Heart left ventricle (tissue), 16 donors: ENCODE measurements around the gene METTL18. TPM values are rescaled to one million over a fixed set of nuclear protein-coding genes. Genes with fewer than 3 reads are reported as not detected.
A peak's percentile ranks its signal among the peaks of the same experiment; 100 is the strongest.

ENCODE experiments used
- ATAC-seq, 4 donors: fragments of 200-7000 bp; cut with Tn5 transposase; one replicate each; pipeline ENCODE4 v1.9.1; 2020 to 2022; ENCODE audit warnings: moderate library complexity in 4 of 4, mild to moderate bottlenecking in 3 of 4, moderate number of reproducible peaks in 1 of 4
- DNase-seq, 5 donors: peaks; one replicate each; pipeline ENCODE4 v3.0.0-alpha.2; 2020
- H3K27ac ChIP-seq, 12 donors: fragments of 200-600 bp; sonication (generic) in 4 of 12; one replicate each; pipeline versions ENCODE4 v1.5.0 to v1.8.0; 2016 to 2022; ENCODE audit warnings: mild to moderate bottlenecking in 2 of 12
- H3K27me3 ChIP-seq, 9 donors: fragments of 200-600 bp; sonication (generic) in 2 of 9; one replicate each; pipeline versions ENCODE4 v1.5.1 to v1.8.0; 2016 to 2022; ENCODE audit warnings: mild to moderate bottlenecking in 3 of 9
- H3K36me3 ChIP-seq, 9 donors: fragments of 200-600 bp; sonication (generic) in 2 of 9; one replicate each; pipeline versions ENCODE4 v1.5.0 to v1.8.0; 2018 to 2022; ENCODE audit warnings: mild to moderate bottlenecking in 2 of 9
- H3K4me1 ChIP-seq, 12 donors: fragments of 200-600 bp; sonication (generic) in 4 of 12; one replicate each; pipeline versions ENCODE4 v1.5.0 to v1.8.0; 2016 to 2022; ENCODE audit warnings: mild to moderate bottlenecking in 3 of 12
- H3K4me3 ChIP-seq, 12 donors: fragments of 200-600 bp; sonication (generic) in 4 of 12; one replicate each; pipeline versions ENCODE4 v1.5.0 to v1.8.0; 2017 to 2022; ENCODE audit warnings: mild to moderate bottlenecking in 9 of 12, moderate library complexity in 4 of 12
- H3K9me3 ChIP-seq, 12 donors: fragments of 200-600 bp; sonication (generic) in 4 of 12; one replicate each; pipeline versions ENCODE4 v1.5.0 to v1.8.0; 2016 to 2022; ENCODE audit warnings: mild to moderate bottlenecking in 1 of 12
- POLR2A ChIP-seq, 2 donors: fragments of 450-650 bp; IDR thresholded peaks; one replicate each; pipeline ENCODE4 v1.6.1; 2017; ENCODE audit warnings: antibody characterized with exemption in 2 of 2, mild to moderate bottlenecking in 2 of 2, moderate library complexity in 2 of 2
- WGBS, 4 donors: extraction: QIAGEN DNeasy Blood & Tissue Kit in 2 of 4; methylation state at CpG; one replicate each; pipeline versions ENCODE4 v1.1.5 to v1.1.7; 2013 to 2018; 5-methylcytosine and 5-hydroxymethylcytosine counted together
- intact Hi-C, 10 donors: fragments of 100-400 bp; cut with DNase I; formaldehyde crosslinking; loops; one replicate each; pipeline versions ENCODE4 v1.11.1 to v1.14.2; 2022
- polyA plus RNA-seq, 2 donors: library from polyadenylated mRNA; stranded (reverse); fragments of 200-250 nt; gene quantifications; one replicate each; pipeline ENCODE4 v1.2.3, GENCODE V29; 2013
- total RNA-seq, 9 donors: library from RNA; depleted of rRNA in 2 of 9; stranded (reverse); fragments of >200 nt in 2 of 9; fragmentation: NEBNext Ultra II Directional in 3 of 9; extraction: Animal tissue kit (Norgen Biotek cat#: 25700) in 3 of 9; gene quantifications; one replicate each; pipeline versions ENCODE4 v1.1.0 to v1.2.4, GENCODE V29; 2016 to 2023
- TF ChIP-seq, protein P1 (sequence below), 12 donors: fragments of 200-600 bp; sonication (generic) in 4 of 12; IDR thresholded peaks; one replicate each; pipeline versions ENCODE4 v1.5.0 to v1.8.0; 2018 to 2022; ENCODE audit warnings: antibody characterized with exemption in 12 of 12, mild to moderate bottlenecking in 5 of 12
- donor health status: ischemic (EF 13 %, LVEDD 7.1; RV severe dilation, severe dysfunction).
- donor health status: healthy with polysubstance abuse.
- donor health status: DM: no; HTN: yes; CAD: no.
- donor health status: DM: no; HTN: no; CAD: no.
- donor health status: ischemic (EF 25% LVEDD 6.9; RV normal size, moderate dysfunction).
- donor health status: ischemic (EF 25% LVEDD 5.7; RV mildly dilated, moderate dysfunction).
- donor health status: healthy.
- donor health status: DM: yes; HTN: yes; CAD: no.
- donor health status: ischemic (EF 35%, LVEDD 5.7; RV mildly dilated, moderate dysfunction).
- donor health status: nonischemic (EF 11% LVEDD 7.7; RV severe dilation, severe dysfunction).
- donor health status: DM: yes; HTN: yes; CAD: no.
- donor health status: PGD.
- donor health status: ischemic (EF 29% LVEDD 5.4; RV normal size, mild dysfunction).
- donor health status: nonischemic (EF 23%, LVEDD 6.1; RV moderate dilation, normal function).

Gene METTL18
- total and polyA plus RNA-seq, 11 donors: 2.0 to 8.2 (median 6.0) TPM

DNA sequence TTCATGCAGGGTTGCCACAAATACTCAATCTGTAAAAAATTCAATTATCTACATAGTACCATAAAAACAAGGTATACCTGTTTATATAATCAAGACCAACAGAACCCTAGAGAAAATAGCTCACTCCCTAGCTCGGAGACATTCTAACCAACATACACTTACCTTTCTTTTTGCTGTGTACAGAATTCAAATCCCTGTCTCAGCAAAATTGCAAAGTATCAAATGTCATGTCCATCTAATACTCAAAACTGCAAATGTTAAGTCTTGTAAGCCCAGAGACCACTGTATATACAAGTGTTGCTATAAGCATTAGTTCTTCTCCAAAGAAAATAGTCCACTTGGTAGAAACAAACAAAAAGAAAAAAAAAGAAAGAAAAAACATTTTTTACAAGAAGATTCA, 44.7 kb downstream of the METTL18 start:
- Histone ChIP-seq H3K4me3 (no peak overlapping the region), H3K27ac (no peak overlapping the region), H3K4me1 (peaks cover 0 to 11% (median 2%) of the 10 kb centered on the region in 12 donors), H3K36me3 (no peaks in the 10 kb centered on the region), H3K9me3 (no peaks in the 10 kb centered on the region), H3K27me3 (peaks cover 0 to 5% (median 0%) of the 10 kb centered on the region in 9 donors)
- DNase-seq (no peak), ATAC-seq (no peak)
- WGBS, 4 donors: 83 to 90% (median 86%) methylated on average over 1 of the region's 1 CpG
- intact Hi-C loops: loop anchor here in 1 of 10 donors (10.0 kb wide), 1 partner anchor 1155 kb away; no protein-coding TSS in a partner anchor
- no peak for TF ChIP-seq POLR2A (IDR thresholded peaks at IDR 0.05)
- TF ChIP-seq, protein P1, sequence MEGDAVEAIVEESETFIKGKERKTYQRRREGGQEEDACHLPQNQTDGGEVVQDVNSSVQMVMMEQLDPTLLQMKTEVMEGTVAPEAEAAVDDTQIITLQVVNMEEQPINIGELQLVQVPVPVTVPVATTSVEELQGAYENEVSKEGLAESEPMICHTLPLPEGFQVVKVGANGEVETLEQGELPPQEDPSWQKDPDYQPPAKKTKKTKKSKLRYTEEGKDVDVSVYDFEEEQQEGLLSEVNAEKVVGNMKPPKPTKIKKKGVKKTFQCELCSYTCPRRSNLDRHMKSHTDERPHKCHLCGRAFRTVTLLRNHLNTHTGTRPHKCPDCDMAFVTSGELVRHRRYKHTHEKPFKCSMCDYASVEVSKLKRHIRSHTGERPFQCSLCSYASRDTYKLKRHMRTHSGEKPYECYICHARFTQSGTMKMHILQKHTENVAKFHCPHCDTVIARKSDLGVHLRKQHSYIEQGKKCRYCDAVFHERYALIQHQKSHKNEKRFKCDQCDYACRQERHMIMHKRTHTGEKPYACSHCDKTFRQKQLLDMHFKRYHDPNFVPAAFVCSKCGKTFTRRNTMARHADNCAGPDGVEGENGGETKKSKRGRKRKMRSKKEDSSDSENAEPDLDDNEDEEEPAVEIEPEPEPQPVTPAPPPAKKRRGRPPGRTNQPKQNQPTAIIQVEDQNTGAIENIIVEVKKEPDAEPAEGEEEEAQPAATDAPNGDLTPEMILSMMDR (IDR thresholded peaks at IDR 0.05): no peak

DNA sequence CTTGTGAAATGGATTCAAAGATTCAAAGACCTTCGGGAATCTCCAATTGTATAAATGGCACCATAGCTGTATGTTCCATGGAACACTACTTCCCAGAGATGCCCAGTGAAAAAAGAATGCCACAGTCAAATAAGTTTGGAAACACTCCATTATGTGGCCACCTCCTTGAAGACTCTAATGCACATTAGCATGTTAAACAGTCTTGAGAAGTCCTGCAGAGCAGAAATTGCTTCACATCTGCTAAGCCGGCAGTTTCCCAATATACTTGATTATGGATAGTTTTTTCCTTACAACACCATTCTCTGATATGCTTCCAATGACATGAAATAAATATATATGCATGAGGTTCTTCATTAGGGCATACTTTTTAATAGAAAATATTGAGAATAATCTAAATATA, 48.2 kb downstream of the METTL18 start:
- H3K9me3 ChIP-seq: no peaks in the 10 kb centered on the region
- no peak for DNase-seq
- no peak for ATAC-seq
- H3K4me3 ChIP-seq: no peak overlapping the region
- H3K36me3 ChIP-seq: no peaks in the 10 kb centered on the region
- WGBS, 4 donors: 89 to 96% (median 92%) methylated on average over 2 of the region's 2 CpGs
- no peak overlapping the region for H3K27ac ChIP-seq
- intact Hi-C loops: no loop called here
- TF ChIP-seq, protein P1 (IDR thresholded peaks at IDR 0.05): no peak
- TF ChIP-seq POLR2A (IDR thresholded peaks at IDR 0.05): no peak
- H3K4me1 ChIP-seq: peaks cover 0 to 22% (median 5%) of the 10 kb centered on the region in 12 donors
- H3K27me3 ChIP-seq: peaks cover 0 to 5% (median 0%) of the 10 kb centered on the region in 9 donors

DNA sequence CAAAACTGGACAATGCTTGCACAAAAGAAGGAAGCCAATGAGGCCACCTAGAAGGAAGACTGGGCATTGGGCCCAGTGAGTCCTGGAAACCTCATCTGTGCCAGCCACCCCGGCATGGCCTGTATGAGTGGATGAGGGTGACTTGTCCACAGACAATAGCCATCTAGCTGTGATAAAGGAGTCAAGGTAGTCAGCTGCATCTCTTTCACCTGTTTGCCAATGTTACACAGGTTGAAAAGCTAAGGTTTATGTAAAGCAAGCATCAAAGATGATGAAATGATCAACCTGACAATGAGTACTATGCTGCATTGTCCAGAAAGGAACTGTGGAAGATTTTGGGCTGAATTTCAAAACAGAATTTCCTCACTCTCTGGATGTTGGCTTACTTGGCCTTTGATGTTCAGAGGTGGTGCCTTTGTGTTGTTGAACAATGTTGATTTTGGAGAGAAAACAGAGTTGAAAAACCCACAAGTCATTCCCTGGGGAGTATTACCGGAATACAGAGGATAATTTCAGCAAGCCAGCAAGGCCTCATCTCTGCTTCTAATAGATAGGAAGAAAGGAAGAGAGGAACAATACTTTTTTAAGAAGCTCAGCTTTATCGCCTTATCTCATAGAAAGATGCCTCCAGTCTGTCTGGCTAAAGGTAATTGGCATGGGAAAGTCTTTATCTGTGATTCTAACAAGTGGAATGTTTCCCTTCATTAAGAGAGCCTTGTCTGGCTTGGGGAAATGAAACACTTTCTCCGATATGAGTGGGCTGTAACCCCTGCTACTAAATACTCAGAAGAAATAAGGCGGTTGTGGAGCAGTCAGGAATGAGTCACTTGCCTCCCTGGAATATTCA, 49.5 kb downstream of the METTL18 start:
- H3K27ac ChIP-seq: peak overlapping the region in 1 of 12 donors; percentile 42
- H3K4me1 ChIP-seq: peaks cover 0 to 35% (median 10%) of the 10 kb centered on the region in 12 donors
- no peak for TF ChIP-seq POLR2A (IDR thresholded peaks at IDR 0.05)
- TF ChIP-seq, protein P1 (IDR thresholded peaks at IDR 0.05): no peak
- no peaks in the 10 kb centered on the region for H3K9me3 ChIP-seq
- H3K4me3 ChIP-seq: no peak overlapping the region
- DNase-seq: peak in 2 of 5 donors; percentile 10 to 28
- 36 to 40% (median 39%) methylated on average over 5 of the region's 5 CpGs for WGBS, 4 donors
- ATAC-seq: peak in 3 of 4 donors; percentile 49 to 83 (median 58)
- no peaks in the 10 kb centered on the region for H3K36me3 ChIP-seq
- intact Hi-C loops: no loop called here
- no peaks in the 10 kb centered on the region for H3K27me3 ChIP-seq

Other genes with a start within 250 kb of the METTL18 start
- gene F5, start 208.4 kb downstream of the METTL18 start, total RNA-seq: 10 to 100 TPM in 6 of 9 donors, 1 to 10 TPM in 2, under 1 TPM in 1; 0.93 to 43.3 (median 18.0) TPM
- gene F5, start 208.4 kb downstream of the METTL18 start, polyA plus RNA-seq: 10 to 100 TPM in 1 of 2 donors, 1 to 10 TPM in 1; 2.3 to 36.9 TPM
- 1 to 10 TPM; 1.1 to 9.7 (median 5.3) TPM for gene SELP, start 164.8 kb downstream of the METTL18 start, total RNA-seq
- gene SELP, start 164.8 kb downstream of the METTL18 start, polyA plus RNA-seq: 1 to 10 TPM; 2.2 to 2.3 TPM
- 10 to 100 TPM in 1 of 9 donors, 1 to 10 TPM in 8; 1.3 to 10.6 (median 2.4) TPM for gene SELL, start 83.3 kb downstream of the METTL18 start, total RNA-seq
- 1 to 10 TPM in 1 of 2 donors, under 1 TPM in 1; 0.34 to 1.6 TPM for gene SELL, start 83.3 kb downstream of the METTL18 start, polyA plus RNA-seq
- 10 to 100 TPM in 2 of 9 donors, 1 to 10 TPM in 4, under 1 TPM in 3; 0.63 to 21.5 (median 2.2) TPM for gene SELE, start 60.8 kb downstream of the METTL18 start, total RNA-seq
- 1 to 10 TPM; 2.4 to 3.3 TPM for gene SELE, start 60.8 kb downstream of the METTL18 start, polyA plus RNA-seq
- gene SCYL3, start 99.0 kb upstream of the METTL18 start, total RNA-seq: 1 to 10 TPM; 4.9 to 8.6 (median 6.4) TPM
- gene SCYL3, start 99.0 kb upstream of the METTL18 start, polyA plus RNA-seq: 1 to 10 TPM; 2.1 to 3.5 TPM